Measurements from ENCODE around the gene TYW3.

TYW3 gene, protein sequence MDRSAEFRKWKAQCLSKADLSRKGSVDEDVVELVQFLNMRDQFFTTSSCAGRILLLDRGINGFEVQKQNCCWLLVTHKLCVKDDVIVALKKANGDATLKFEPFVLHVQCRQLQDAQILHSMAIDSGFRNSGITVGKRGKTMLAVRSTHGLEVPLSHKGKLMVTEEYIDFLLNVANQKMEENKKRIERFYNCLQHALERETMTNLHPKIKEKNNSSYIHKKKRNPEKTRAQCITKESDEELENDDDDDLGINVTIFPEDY

DNA sequence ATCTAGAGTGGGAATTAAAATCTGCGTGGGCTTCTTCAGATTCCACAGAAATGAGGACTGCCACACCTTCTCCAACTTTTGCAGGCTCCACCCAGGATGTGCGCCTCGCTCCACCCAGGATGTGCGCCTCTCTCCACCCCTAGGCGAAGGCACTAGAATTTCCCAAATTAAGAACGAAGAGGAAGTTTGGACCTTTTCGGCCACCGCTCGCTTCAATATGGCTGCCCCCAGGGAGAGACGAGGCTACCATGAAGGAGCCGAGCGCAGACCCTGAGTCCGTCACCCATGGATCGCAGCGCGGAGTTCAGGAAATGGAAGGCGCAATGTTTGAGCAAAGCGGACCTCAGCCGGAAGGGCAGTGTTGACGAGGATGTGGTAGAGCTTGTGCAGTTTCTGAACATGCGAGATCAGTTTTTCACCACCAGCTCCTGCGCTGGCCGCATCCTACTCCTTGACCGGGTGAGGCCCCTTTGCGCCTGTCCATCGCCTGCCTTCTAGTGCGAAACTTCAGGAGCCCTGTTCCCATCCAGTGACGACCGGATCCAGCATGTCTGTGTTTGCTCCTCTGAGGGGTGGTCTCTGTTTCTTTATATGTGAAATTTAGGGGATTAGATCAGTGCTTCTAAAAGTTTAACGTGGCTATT is at the start of gene TYW3, which contains the start of gene CRYZ:
Gene TYW3, plus strand, starts transcription at position 193 of the 644 bp plus-strand sequence. Its CDS starts 93 bp downstream, at position 286.
Gene CRYZ, minus strand, starts transcription at position 91 of the 644 bp plus-strand sequence. CDS start 8,229 bp downstream, outside the sequence.
- peak; percentile 71 for DNase-seq

DNA sequence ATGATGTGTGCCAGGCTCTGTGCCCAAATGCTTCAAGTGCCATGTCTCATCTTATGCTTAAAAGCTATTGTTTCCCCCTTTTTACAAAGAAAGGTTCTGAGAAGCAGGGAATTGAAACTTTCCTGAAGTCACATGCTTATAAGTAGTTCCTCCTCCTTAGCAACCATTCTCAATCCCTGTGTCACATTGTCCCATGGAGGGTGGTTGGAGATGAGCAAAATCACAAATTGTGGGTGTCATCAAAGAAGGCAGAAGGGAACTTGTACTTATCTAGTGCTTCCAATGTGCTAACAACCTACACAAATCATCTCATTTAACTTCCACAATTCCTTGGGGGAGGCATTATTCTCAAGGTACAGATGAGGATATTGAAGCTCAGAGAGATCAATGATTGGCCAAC is 49.3 kb upstream of the TYW3 start:
- DNase-seq = no peak

DNA sequence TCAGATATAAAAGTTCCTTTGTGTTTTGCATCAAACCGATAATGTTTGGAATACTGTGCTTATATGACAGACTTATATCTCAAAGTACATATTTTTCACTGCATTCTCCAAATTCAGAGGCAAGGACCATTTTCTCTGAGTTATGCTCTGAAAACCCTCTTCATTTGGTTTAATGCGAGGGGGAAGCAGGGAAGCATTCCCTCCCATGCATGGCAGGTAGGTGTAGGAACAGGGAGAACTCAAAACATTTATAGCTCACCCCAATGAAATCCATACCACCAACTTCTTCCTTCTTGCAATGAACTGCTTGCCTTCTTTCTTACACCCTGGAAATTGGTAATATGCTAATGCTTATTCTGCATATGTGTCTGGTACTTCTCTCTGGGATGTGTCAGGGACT is 48.7 kb upstream of the TYW3 start:
- DNase-seq = no peak

DNA sequence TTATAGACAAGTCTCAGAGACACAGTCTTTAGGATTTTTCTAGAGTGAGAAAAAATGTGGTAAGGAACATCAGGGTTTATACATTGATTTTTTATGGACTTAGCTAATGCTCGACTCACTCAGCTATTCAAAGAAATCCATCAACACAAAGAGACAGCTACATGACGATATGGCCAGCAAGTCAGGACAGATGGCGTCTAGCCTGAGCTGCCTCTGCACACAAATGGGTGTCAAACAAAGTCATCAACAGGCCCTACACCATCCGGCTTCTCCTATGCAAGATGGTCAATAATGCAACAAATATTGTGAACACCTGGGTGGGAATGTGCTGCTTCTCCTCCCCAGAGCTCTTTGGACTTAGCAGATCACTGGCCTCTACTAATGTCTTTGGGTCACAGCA is 46.0 kb upstream of the TYW3 start:
- no peak for DNase-seq

DNA sequence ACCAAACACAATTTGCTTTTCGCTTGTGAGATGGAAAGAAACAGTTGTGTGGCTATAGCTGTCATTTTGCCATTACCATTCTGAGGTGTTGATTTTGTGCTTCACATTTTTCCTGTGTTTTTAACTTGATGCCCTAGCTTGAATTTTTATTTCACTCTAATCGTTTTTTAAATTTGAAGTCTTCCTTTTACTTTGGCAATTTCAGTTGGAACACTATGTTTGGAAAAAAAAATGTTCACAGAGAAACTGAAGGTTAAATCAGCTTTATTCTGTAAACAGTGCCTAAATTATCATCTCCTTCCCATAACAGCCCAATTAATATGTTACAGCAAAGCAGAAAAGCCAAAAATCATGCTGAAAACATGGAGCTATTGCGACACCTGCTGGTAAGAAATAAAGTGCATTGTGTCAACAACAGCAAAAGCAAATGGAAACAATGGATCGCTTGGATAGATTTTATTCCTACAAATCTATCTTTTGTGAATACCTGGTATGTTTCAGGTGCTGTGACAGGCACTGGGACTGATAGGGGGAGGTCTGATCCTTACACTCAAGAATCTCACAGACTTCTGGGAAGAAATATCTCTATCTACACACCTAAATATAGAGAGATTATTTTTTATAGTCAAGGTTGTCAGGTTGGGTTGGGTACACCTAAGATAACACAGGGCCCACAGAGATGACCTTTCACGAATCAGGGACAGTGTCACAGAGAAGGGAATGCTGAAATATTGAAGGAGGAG is 43.2 kb upstream of the TYW3 start:
- DNase-seq = no peak

DNA sequence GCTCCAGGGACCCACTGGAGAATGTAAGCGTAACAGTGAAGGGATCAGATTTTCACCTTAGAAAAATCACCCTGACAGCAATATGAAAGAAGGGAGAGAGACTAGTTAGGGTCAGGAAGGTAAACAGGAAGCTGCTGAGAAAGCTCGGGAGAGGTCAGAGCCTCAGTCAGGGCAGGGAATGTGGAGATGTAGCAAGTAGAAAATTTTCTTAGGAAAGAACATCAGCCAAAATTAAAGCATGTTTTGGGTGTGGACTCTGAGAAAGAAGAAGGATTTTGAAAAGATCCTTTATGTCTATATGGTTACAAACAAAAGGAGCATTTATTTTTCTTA is 42.6 kb upstream of the TYW3 start:
- DNase-seq = no peak

DNA sequence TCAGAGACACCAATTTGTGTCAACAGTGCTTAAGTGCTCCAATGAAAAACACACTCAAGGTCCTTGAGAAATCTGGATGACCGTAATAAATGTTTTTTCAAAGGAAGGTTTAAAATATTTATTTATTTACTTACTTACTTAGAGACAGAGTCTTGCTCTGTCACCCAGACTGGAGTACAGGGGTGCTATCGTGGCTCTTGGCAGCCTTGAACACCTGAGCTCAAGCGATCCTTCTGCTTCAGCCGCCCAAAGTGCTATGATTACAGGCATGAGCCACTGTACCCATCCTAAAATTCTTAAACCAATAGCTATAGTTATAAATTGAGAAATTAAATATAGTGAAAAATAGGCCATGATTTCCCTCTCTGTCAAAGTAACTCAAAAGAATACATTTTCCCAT is 42.0 kb upstream of the TYW3 start:
- no peak for DNase-seq

DNA sequence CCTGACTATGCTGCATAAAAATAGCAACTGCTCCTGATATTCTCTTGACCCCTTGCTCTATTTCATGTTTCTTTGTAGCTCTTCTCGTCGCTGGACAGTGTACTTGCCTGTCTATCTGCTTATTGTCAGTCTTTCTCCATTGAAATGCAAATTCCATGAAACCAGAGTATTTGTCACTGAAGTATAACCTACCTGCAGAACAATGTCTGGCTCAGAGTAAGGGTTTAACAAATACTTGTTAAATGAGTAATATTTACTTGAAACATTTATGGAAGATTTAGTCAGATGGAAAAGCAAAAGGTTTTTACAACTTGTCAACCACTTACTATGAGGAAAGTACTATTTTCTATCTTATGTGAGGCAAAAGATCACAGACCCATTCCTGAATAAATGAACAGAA is 39.5 kb upstream of the TYW3 start:
- DNase-seq = no peak

DNA sequence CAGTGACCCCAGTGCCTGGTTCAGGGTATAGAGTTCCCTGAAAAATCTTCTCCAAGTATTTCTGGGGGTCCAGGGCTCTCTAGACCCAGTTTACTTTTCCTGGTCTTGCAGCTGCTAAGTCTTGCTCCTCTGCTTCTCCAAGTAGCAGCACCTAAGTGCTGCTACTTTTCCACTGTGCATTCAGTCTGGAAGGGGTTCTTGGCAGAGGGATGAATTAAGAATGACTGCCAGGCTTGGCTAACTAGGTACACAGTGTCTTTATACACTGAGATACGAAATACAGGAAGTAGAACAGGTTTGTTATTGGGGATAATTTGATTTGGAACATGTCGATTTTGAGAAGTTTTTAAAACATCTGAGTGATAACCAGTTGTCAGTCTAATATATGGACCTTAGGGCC is 35.1 kb upstream of the TYW3 start:
- DNase-seq = no peak

DNA sequence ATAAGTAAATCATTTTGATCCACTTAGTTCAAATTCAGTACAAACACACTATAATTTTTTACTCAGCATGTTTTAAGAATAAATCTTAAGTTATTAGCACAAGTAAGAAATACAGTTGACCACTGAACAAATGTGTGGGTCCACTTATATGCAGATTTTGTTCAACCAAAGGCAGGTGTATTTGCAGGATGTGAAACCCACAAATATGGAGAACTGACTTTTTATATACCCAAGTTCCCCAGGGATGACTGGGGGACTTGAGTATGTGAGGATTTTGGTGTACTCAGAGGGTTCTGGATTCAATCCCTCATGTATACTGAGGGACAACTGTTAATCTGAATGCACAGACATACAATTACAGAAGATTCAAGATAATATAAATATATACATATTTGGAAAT is 33.6 kb upstream of the TYW3 start:
- DNase-seq = no peak

DNA sequence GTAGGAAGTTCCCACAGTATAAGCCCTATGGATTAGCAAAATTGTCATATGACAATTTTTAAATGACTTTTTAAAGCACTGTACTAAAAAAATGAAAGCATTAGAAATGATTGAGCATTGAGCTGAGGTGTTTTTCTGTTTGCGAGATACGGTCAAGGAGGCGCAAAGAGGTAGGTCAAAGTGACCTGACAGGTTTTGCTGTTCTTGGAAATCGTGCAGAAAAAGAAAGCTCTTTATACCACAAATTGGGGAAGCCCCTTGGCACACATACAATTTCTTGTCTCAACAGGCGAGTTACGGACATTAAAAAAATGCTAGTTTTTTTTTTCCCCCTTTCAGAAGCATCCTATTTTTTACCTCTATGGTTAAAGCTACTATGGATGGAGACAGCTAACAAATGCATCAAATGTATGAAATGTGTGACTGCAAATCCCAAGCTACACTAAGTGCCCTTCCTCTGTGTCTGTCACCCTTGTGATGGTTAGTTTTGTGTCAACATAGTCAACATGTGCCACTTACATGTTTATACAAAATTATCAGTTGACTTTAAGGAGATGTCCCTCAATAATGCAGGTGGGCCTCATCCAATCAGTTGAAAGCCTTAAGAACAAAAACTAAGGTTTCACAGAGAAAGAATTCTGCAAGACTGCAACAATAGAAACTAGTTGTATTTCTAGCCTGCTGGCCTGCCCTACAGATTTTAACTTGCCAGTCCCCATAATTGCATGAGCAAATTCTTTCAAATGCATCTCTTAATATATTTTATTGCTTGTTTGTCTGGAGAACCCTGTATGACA is 29.4 kb upstream of the TYW3 start:
- no peak for DNase-seq

DNA sequence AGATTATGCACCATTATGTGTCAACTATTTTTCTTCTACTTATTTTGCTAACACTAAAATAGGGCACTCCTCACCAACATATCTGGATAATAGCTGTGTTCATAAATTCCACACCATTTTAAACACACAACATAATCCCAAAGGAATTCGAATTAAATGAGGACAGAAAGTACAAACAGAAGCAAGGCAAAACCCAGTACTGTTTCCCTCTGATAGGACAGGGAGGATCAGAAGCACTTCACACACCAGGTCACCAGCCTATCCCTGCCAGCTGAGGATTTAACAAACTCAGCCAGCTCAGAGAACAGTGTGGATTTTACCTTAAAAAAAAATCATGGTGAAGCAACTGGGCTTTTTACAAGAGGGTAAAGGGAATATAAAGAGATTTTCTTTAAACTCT is 20.1 kb upstream of the TYW3 start:
- DNase-seq = no peak

DNA sequence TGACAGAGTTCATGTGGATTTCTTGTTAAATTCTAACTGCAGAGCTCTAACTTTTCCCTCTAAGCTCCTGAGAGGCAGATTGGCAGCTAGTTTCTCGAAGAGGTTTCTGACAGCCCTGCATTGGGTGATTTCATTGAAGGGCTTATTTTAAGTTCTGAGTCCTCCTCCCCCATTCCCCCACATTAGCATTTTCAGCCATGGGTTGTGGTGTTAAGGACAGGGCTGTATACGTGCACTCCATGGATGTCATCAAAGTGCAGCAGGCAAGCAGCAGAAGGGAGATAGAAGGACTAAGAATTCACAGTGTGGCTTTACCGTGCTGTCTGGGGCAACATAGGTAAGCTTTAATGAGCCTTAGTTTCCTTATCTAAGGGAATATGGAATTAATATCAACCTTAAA is 19.1 kb upstream of the TYW3 start:
- no peak for DNase-seq

DNA sequence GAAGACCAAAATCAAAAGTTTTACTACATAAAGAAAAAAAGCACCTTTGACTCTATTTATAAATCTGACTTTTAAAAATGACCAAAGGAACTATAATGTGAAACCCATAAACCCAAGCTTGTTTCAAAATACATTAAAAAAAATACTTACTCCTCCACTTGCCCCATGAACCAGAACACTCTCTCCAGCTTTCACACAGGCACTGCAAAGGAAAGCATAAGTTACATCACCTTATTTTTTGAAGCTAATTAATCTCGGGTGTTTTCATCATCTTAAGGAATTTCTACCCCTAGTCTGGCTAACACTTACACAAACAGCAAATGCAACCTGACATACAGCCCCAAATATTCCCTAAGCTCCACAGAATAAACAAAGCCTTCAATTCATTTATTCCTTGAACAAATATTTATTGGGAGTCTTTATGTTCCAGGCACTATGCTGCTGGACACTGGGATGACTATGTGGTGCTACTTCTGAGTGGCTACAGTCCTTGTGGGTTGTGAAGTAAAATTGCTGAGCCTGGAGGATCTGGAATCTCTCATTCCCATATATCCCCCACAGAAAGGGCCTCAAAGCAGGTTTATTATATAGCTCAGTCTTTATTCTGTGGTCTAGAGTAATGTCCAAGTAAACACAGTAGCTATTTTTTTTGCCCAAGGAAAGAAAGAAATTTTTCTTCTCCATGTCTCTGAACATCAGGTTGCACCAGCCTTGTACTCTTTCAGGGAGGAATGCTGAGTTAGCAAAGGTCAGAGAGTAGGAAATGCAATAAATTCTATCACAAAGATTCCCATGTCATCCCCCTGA is 18.3 kb upstream of the TYW3 start:
- DNase-seq = no peak

DNA sequence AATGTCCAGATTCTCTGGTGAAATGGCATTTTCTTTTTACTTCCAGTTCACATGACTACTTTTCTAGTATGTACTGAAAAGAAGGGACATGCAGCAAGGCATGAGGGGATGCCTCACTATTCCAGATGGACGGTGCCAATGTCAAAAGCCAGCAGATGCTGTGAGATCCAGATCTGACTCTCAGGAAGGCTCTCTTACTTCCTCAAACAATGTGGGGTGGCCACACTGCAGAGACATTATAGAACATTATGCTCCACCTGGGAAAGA is 17.8 kb upstream of the TYW3 start:
- no peak for DNase-seq

DNA sequence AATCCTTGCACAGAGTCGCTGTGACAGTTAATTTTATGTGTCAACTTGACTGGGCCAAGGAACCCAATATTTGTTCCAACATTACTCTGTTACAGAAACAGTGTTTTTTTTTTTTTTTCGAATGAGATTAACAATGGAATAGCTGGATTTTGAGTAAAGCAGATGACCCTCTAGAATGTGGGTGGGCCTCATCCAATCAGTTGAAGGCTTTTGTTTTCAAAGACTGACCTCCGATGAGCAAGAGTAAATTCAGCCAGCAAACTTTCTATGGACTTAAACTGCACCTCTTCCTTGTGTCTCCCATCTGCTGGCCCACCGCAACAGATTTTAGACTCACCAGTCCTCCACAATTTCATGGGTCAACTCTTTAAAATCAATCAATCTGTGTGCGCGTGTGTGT is 17.1 kb upstream of the TYW3 start:
- DNase-seq = no peak

DNA sequence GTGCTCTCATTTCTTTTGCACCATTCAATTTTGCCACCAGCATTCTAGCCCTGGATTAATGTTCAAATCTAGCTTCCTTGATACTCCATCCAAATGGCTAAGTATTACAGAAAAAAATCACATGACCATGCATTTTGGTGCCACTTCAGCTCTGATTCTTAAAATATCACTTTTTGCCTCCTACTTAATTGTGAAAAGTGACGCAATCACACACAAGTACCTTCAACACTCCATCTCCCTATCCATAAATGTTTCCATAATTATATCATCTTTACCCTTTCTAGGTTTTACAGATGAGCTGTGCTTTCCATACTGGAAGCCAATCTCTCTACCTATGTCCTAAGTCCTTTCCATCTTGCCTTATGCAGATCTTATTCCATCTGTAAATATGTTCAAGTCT is 16.1 kb upstream of the TYW3 start:
- no peak for DNase-seq

DNA sequence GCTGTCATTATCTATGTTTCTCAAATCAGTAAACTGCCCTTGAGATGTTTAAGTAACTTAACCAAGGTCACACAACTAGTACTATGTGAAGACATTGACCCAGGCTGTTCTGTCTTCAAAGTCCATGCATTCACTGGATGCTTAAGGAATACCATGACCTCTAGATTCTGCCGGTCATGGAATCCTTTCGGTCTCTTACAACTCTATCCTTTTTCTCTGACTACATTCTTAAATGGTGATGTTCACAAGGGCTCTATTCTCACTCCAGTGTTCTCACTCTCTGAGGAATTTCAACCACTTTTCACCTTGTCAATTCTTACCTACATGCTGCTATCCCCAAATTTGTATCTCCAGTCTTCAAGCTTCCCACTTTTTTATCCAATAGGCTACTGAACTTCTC is 15.3 kb upstream of the TYW3 start:
- DNase-seq = no peak

DNA sequence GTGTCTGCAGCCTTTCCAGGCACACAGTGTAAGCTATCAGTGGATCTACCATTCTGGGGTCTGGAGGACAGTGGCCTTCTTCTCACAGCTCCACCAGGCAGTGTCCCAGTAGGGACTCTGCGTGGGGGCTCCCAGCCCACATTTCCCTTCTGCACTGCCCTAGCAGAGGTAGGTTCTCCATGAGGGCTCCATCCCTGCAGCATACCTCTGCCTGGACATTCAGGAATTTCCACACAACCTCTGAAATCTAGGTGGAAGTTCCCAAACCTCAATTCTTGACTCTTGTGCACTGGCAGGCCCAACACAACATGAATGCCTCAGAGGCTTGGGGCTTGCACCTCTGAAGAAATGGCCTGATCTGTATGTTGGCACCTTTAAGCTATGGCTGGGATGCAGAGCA is 6.9 kb upstream of the TYW3 start:
- no peak for DNase-seq

DNA sequence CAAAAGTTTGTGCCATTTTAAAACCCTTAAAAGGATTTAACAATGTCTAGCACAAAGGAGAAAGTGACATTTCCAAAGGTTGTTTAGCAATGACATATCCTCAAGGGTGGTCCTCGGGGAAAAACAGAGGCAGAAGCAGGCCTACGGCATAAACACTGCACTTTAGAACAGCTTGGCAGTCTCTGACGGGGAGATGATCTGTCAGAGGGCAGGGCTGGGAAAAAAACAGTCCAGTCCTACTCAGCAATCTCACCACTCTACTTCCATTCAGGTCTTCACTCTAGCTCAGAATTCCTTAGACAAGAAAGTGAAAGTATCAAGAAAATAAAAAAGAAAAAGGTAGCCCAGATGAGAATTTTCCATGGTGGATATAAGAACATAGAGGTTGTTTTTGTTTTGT is 4.2 kb upstream of the TYW3 start:
- no peak for DNase-seq

DNA sequence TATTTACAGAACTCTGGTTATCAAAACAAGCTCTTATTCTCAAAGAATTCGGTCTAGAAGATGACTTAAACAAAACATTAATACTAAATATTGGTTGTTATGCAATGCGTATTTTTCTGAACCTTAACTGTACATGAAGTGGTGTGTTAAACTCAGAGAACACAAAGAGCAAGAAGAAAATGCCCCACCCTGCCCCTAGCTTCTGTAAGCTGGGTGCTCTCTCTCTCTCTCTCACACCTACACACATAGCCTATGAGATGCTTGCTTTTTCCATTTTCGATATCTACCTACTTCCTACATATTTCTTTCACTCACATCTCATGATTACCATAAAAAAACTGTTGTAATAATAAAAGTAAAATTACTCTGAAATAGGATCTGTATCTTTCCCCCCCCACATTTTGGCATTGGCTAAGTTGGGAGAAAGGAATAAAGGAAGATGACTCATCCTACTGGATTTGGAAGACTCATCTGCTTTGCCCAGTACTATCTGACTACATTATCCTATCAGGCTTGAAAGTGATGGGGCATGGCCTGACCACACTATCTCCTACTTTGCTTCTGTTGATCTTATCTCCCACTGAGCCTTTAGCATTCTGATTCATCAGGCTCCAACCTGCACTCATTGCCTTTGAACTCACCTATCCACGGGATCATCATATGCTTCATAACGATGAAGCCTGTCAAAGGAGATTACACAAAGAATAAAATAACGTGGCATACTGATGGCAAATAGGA is 3.0 kb upstream of the TYW3 start:
- DNase-seq = no peak

DNA sequence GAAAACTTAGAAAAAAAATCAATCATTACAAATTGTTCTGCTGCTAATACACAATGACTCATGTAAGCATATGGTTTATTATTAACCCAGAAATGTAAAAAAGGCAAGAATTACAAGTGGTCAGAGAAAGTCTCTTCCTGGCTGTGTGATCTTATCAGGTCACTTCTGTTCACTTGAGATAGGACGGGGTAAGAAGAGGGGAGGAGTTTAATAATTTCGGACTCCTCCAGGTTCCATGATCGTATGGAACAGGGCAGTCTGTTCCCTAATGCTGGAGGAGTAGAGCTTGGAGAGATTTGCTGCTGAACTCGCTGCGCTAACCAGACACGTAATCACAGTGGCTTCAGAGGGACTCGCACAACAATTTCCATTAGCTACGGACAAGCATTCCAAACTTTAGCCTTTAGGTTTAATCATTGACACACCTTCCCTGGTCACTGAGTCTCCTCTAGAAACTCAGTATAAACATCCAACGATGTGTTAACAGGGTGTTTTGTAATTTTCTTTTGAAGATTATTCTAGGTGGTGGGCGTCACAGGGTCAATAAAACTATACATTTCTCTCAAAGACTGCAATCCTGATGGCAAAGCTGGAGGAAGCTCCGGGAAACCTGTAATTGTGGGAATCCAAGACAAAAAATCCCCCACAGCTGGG is 1.4 kb upstream of the TYW3 start:
- no peak for DNase-seq
